Type B pancreatic cell (in vitro differentiated cells): Measurements from ENCODE around the gene CRYGC. TPM values are rescaled to one million over a fixed set of nuclear protein-coding genes. Genes with fewer than 3 reads are reported as not detected.
A peak's percentile ranks its signal among the peaks of the same experiment; 100 is the strongest.
"Not testable (repeated sequence)": the region's sequence is repeated elsewhere in the genome, so short reads cannot be mapped to it uniquely, and the experiment has no call there.

Source experiments
- DNase-seq: peaks from one replicate; pipeline ENCODE4 v3.0.0; 2021; ENCODE audit warnings: mixed read lengths; ENCODE audit not compliant: unreplicated experiment; ENCODE audit errors: extremely low spot score
- H3K27ac Mint-ChIP-seq: 2 replicates; pipeline ENCODE4 v1.8.0; 2021; ENCODE audit warnings: mild to moderate bottlenecking, mixed read lengths
- H3K27me3 Mint-ChIP-seq: 2 replicates; pipeline ENCODE4 v1.8.0; 2021; ENCODE audit warnings: mixed read lengths
- H3K36me3 Mint-ChIP-seq: 2 replicates; pipeline ENCODE4 v1.8.0; 2021; ENCODE audit warnings: mixed read lengths
- H3K4me1 Mint-ChIP-seq: one replicate; pipeline ENCODE4 v1.8.0; 2021; ENCODE audit warnings: mixed read lengths; ENCODE audit not compliant: unreplicated experiment
- H3K4me3 Mint-ChIP-seq: 2 replicates; pipeline ENCODE4 v1.8.0; 2021; ENCODE audit warnings: mild to moderate bottlenecking, mixed read lengths
- H3K9me3 Mint-ChIP-seq: 2 replicates; pipeline ENCODE4 v1.8.0; 2021; ENCODE audit warnings: mixed read lengths
- CTCF ChIP-seq: fragments of 200-600 bp; sonication (generic); conservative IDR thresholded peaks from 2 replicates; pipeline ENCODE4 v1.5.0; 2021; ENCODE audit warnings: antibody characterized with exemption, mild to moderate bottlenecking
- total RNA-seq: library from RNA; stranded (reverse); gene quantifications from 2 replicates; pipeline ENCODE4 v1.2.1, GENCODE V29; 2021; ENCODE audit warnings: low replicate concordance

The CRYGC gene
- total RNA-seq, 1 donor from 2014 or later: not detected

GRCh38 chr2:208103616-208104015 is 26.0 kb downstream of the CRYGC start:
- Mint-ChIP-seq H3K27ac (no peak overlapping the region), H3K27me3 (peaks cover 8% of the 10 kb centered on the region), H3K4me1 (no peaks in the 10 kb centered on the region), H3K36me3 (no peaks in the 10 kb centered on the region), H3K9me3 (no peaks in the 10 kb centered on the region), H3K4me3 (no peak overlapping the region)
- no peak for TF ChIP-seq CTCF
- DNase-seq: no peak

- no peak for DNase-seq
- Mint-ChIP-seq H3K27ac (no peak overlapping the region), H3K27me3 (peaks cover 8% of the 10 kb centered on the region), H3K36me3 (no peaks in the 10 kb centered on the region), H3K4me1 (no peaks in the 10 kb centered on the region), H3K4me3 (no peak overlapping the region), H3K9me3 (no peaks in the 10 kb centered on the region)
- TF ChIP-seq CTCF: peak; percentile 68
Observed at GRCh38 chr2:208101716-208102631, 27.7 kb downstream of the CRYGC start.

GRCh38 chr2:208099682-208100470 is 29.8 kb downstream of the CRYGC start:
- Mint-ChIP-seq H3K4me3 (no peak overlapping the region), H3K27ac (no peak overlapping the region), H3K9me3 (no peaks in the 10 kb centered on the region), H3K27me3 (no peaks in the 10 kb centered on the region), H3K36me3 (no peaks in the 10 kb centered on the region), H3K4me1 (no peaks in the 10 kb centered on the region)
- no peak for TF ChIP-seq CTCF
- no peak for DNase-seq

DNA sequence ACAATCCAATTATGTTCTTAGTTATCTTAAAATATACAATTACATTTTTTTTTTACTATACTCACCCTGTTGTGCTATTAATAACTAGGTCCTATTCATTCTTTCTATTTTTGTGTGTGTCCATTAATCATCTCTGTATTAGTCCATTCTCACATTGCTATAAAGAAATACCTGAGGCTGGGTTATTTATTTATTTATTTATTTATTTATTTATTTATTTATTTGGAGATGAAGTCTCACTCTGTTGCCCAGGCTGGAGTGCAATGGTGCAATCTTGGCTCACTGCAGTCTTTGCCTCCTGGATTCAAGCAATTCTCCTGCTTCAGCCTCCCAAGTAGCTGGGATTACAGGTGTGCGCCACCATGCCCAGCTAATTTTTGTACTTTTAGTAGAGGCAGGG is 30.9 kb downstream of the CRYGC start:
- DNase-seq, H3K4me3 Mint-ChIP-seq, H3K27ac Mint-ChIP-seq, H3K4me1 Mint-ChIP-seq, H3K9me3 Mint-ChIP-seq, H3K36me3 Mint-ChIP-seq, H3K27me3 Mint-ChIP-seq: not testable (repeated sequence)

- no peaks in the 10 kb centered on the region for H3K9me3 Mint-ChIP-seq
- H3K4me1 Mint-ChIP-seq: no peaks in the 10 kb centered on the region
- H3K36me3 Mint-ChIP-seq: no peaks in the 10 kb centered on the region
- H3K27me3 Mint-ChIP-seq: no peaks in the 10 kb centered on the region
- no peak overlapping the region for H3K27ac Mint-ChIP-seq
- no peak for DNase-seq
- TF ChIP-seq CTCF: no peak
- no peak overlapping the region for H3K4me3 Mint-ChIP-seq
Observed at GRCh38 chr2:208098267-208098666, 31.4 kb downstream of the CRYGC start.

GRCh38 chr2:208097801-208098200 is 31.8 kb downstream of the CRYGC start:
- H3K27ac Mint-ChIP-seq: no peak overlapping the region
- H3K9me3 Mint-ChIP-seq: no peaks in the 10 kb centered on the region
- no peak for TF ChIP-seq CTCF
- DNase-seq: no peak
- no peaks in the 10 kb centered on the region for H3K36me3 Mint-ChIP-seq
- no peak overlapping the region for H3K4me3 Mint-ChIP-seq
- no peaks in the 10 kb centered on the region for H3K27me3 Mint-ChIP-seq
- H3K4me1 Mint-ChIP-seq: no peaks in the 10 kb centered on the region
